ENCODE measurements around the gene NDUFS4.
"Not testable (repeated sequence)": the region's sequence is repeated elsewhere in the genome, so short reads cannot be mapped to it uniquely, and the experiment has no call there.

Gene NDUFS4

GRCh38 chr5:53671447-53671846, 111.0 kb downstream of the NDUFS4 start:
- DNase-seq = no peak

- no peak for DNase-seq
These were observed 113.7 kb downstream of the NDUFS4 start for GRCh38 chr5:53674121-53674520.

GRCh38 chr5:53677632-53678031, 117.2 kb downstream of the NDUFS4 start:
- DNase-seq = no peak

- no peak for DNase-seq
These were observed 118.7 kb downstream of the NDUFS4 start for GRCh38 chr5:53678981-53679660.

DNA sequence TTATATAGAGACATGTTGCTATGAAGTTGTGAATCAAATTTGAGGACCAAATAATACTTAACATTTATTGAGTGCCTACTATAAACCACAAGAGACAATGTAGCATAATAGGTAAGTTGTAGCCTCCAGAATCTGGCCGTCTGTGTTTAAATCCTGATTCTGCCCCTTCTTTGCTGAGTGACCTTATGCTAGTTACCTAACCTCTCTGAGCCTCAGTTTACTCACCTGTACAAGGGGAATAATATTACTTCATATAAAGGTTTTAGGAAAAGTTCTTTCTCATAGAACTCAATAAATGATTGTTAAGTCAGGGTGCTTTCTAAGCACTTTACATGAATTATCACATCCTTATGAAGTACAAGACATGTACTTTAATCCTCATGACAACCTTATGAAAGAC, 120.6 kb downstream of the NDUFS4 start:
- DNase-seq = no peak

DNA sequence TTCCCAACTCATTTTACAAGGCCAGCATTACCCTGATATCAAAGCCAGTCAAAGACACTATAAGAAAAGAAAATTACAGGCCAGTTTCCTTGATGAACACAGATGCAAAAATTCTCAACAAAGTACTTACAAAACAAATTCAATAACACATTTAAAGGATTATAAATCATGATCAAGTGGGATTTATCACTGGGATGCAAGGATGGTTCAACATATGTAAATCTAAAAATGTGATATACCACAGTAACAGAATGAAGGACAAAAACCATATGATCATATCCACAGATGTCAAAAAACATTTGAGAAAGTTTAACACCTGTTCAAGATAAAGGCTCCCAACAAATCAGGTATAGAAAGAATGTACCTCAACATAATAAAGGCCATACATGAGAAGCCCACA, 130.6 kb downstream of the NDUFS4 start:
- DNase-seq = no peak

DNA sequence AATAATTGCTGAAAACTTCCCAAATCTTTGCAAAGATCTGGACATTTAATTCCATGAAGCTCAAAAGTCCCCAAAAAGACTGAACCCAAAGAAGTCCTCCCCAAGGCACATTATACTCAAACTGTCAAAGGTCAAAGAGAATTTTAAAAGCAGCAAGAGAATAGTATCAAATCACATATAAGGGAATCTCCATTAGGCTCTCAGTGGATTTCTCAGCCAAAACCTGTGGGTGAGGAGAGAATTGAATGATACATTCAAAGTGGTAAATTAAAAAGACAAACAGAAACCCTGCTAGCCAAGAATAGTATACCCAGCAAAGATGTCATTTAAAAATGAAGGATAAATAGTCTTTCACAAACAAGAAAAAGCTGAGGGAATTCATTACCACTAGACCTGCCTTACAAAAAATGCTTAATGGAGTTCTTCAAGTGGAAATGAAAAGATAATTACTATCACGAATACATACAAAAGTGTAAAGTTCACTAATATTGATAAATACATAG, 134.1 kb downstream of the NDUFS4 start:
- DNase-seq = no peak

DNA sequence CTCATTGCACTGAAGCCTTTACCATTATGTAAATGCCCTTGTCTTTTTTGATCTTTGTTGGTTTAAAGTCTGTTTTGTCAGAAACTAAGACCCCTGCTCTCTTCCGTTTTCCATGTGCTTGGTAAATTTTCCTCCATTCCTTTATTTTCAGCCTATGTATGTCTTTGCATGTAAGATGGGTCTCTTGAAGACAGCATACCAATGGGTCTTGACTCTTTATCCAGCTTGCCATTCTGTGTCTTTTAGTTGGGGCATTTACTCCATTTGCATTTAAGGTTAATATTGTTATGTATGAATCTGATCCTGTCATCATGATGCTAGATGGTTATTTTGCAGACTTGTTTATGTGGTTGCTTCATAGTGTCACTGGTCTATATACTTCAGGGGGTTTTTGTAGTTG, 150.0 kb downstream of the NDUFS4 start:
- DNase-seq = not testable (repeated sequence)

DNA sequence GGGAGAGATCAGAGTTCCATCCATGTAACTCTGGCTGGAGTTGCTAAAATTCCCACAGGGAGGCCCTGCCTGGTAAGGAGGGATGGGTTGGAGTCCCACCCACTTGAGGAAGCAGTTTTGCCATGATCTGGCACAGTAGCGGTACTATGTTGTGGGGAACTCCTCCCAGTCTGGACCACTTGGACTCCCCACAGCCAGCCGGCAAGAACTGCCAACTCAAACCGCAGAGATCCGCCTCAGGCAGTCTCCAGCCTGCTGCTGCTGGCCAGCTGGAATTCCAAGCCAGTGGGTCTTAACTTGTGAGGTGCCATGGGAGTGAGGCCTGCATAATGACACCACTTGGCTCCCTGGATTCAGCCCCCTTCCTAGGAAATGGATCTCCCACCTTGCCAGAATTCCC, 151.9 kb downstream of the NDUFS4 start:
- no peak for DNase-seq

DNA sequence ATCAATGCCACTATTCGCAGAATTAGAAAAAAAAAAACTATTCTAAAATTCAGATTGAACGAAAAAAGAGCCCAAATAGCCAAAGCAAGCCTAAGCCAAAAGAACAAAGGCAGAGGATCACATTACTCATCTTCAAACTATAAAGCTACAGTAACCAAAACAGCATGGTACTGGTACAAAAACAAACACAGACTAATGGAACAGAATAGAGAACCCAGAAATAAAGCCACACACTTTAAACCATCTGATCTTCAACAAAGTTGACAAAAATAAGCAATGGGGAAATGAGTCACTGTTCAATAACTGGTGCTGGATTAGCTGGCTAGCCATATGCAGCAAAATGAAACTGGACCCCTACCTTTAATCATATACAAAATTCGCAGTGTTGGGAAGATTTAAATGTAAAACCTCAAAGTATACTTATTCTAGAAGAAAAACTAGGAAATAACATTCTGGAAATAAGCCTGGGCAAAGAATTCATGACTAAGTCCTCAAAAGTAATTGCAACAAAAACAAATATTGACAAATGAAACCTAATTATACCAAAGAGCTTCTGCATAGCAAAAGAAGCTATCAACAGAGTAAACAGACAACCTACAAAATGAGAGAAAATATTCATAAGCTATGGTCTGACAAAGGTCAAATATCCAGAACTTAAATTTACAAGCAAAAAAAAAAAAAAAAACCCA, 153.7 kb downstream of the NDUFS4 start:
- DNase-seq = no peak

DNA sequence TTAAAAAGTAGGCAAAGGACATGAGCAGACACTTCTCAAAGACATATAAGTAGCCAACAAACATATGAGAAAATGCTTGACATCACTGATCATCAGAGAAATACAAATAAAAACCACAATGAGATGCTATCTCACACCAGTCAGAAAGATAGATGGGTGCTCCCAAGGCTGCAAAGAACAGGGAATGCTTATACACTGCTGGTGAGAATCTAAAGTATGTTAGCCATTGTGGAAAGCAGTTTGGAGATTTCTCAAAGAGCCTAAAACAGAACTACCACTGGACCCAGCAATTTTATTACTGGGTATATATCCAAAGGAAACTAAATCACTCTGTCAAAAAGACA, 154.2 kb downstream of the NDUFS4 start:
- no peak for DNase-seq

DNA sequence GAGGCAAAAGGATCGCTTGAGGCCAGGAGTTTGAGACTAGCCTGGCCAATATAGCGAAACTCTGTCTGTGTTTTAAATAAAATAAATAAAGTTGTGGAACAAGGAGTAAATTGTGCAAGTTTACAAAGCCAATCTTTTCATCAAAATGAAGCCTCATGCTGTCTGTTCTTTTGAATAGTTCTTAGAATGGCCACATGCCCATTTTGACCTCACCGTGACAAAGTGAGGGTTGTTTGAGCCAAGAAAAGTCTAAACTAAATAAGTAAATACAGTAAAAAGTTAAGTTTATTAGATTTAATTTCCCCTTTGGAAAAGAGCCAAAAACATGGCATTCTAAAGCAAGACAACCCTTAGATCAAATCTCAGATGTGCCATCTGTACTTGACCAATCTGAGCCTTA, 165.7 kb downstream of the NDUFS4 start:
- DNase-seq = no peak

DNA sequence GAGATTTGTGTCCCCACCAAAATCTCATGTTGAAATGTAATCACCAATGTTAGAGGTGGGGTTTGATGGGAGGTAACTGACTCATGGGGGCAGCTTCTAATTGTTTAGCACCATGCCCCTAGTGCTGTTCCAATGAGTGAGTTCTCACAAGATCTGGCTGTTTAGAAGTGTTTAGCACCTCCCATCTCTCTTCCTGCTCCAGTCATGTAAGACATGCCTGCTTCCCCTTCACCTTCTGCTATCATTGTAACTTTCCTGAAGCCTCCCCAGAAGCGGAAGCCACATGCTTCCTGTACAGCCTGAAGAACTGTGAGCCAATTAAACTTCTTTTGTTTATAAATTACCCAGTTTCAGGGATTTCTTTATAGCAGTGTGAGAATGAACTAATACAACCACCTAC, 170.5 kb downstream of the NDUFS4 start:
- DNase-seq = peak in 1 of 2 donors; percentile 76
